A549 (cell line): ENCODE measurements around the gene GPR146. TPM values are rescaled to one million over a fixed set of nuclear protein-coding genes. Genes with fewer than 3 reads are reported as not detected.
"Not testable (repeated sequence)": the region's sequence is repeated elsewhere in the genome, so short reads cannot be mapped to it uniquely, and the experiment has no call there.

ENCODE experiments used
- ATAC-seq, 2 experiments: fragments of 200-7000 bp in 1 of 2; fragments of >200 bp in 1 of 2; cut with Nextera tagmentation in 1 of 2; cut with Tn5 transposase in 1 of 2; 3 replicates each; pipeline versions ENCODE4 v1.8.0 to v1.9.1; 2018 to 2020; ENCODE audit warnings: mild to moderate bottlenecking in 1 of 2, moderate library complexity in 1 of 2
- CTCF ChIA-PET: fragments of 300-600 bp; sonication (Branson Sonifier 250); formaldehyde crosslinking; extraction: SDS; loops from one replicate; lab custom pipeline; 2021; ENCODE audit warnings: antibody characterized with exemption, inconsistent platforms; lab: Yijun Ruan, JAX
- POLR2A ChIA-PET: fragments of 350-600 bp; formaldehyde crosslinking; extraction: SDS; loops from one replicate; lab custom pipeline; 2021; ENCODE audit warnings: antibody characterized with exemption, inconsistent platforms; lab: Yijun Ruan, JAX
- DNase-seq, 2 experiments: peaks; one replicate each; pipeline versions ENCODE4 v3.0.0 to v3.0.0-alpha.2; 2011 to 2016; ENCODE audit warnings: low read depth in 1 of 2, low spot score in 1 of 2
- FAIRE-seq: peaks from 2 replicates; lab custom pipeline; 2011; peaks lifted over from hg19 to GRCh38; lab: Jason Lieb, UNC
- H3K27ac ChIP-seq, 2 experiments: fragments of >200 bp; sonication (Bioruptor Twin); formaldehyde crosslinking; 3 replicates each; pipeline ENCODE4 v1.5.1; 2016 to 2017
- H3K4me1 ChIP-seq: fragments of >200 bp; sonication (Bioruptor Twin); formaldehyde crosslinking; 3 replicates; pipeline ENCODE4 v1.6.1; 2016
- H3K4me2 ChIP-seq: fragments of >200 bp; sonication (Bioruptor Twin); formaldehyde crosslinking; 3 replicates; pipeline ENCODE4 v1.6.1; 2016
- H3K4me3 ChIP-seq: fragments of >200 bp; sonication (Bioruptor Twin); formaldehyde crosslinking; 3 replicates; pipeline ENCODE4 v1.5.1; 2016
- H3K9me3 ChIP-seq: fragments of >200 bp; sonication (Bioruptor Twin); formaldehyde crosslinking; 3 replicates; pipeline ENCODE4 v1.6.1; 2016
- ATOH8 ChIP-seq: fragments of 250-450 bp; sonication (Bioruptor Pico); IDR thresholded peaks from 2 replicates; pipeline ENCODE4 v1.5.0; 2020; ENCODE audit warnings: low read depth, mild to moderate bottlenecking, moderate library complexity
- EHMT2 ChIP-seq: fragments of 200-600 bp; sonication (generic); IDR thresholded peaks from 2 replicates; pipeline ENCODE4 v1.6.1; 2016; ENCODE audit warnings: antibody characterized with exemption, low read depth, mild to moderate bottlenecking, moderate library complexity
- ESRRA ChIP-seq: fragments of 150-350 bp; IDR thresholded peaks from 2 replicates; pipeline ENCODE4 v1.6.1; 2014; ENCODE audit warnings: mild to moderate bottlenecking, low read length, borderline replicate concordance
- FOSB ChIP-seq: fragments of 250-450 bp; sonication (Bioruptor Pico); IDR thresholded peaks from 2 replicates; pipeline ENCODE4 v1.5.0; 2020; ENCODE audit warnings: mild to moderate bottlenecking, moderate library complexity
- FOXS1 ChIP-seq: fragments of 250-450 bp; sonication (Bioruptor Pico); IDR thresholded peaks from 2 replicates; pipeline ENCODE4 v1.5.0; 2020; ENCODE audit warnings: mild to moderate bottlenecking, moderate library complexity
- GATA3 ChIP-seq: IDR thresholded peaks from 2 replicates; pipeline ENCODE4 v1.6.1; 2012; ENCODE audit warnings: borderline replicate concordance
- KDM1A ChIP-seq: fragments of 200-600 bp; sonication (generic); IDR thresholded peaks from 2 replicates; pipeline ENCODE4 v1.6.1; 2016; ENCODE audit warnings: low read depth, mild to moderate bottlenecking
- MAX ChIP-seq: IDR thresholded peaks from 2 replicates; pipeline ENCODE4 v1.6.1; 2012
- TP53 ChIP-seq: fragments of 250-450 bp; sonication (Bioruptor Pico); IDR thresholded peaks from 2 replicates; pipeline ENCODE4 v1.5.0; 2021; ENCODE audit warnings: mild to moderate bottlenecking, moderate library complexity
- WGBS: methylation state at CpG from one replicate; pipeline ENCODE4 v1.1.6; 2017; ENCODE audit errors: missing lambda C conversion rate; 5-methylcytosine and 5-hydroxymethylcytosine counted together
- polyA plus RNA-seq, 4 experiments: library from polyadenylated mRNA; depleted of rRNA in 3 of 4; stranded (reverse); fragments of >200 nt; fragmentation: RNase III in 1 of 4; extraction: RNeasy Plus Mini Kit Qiagen cat#74134 plus additional on column Dnase treatment in 1 of 4; gene quantifications; 2 replicates in 3 of 4; 3 replicates in 1 of 4; pipeline ENCODE4 v1.2.3, GENCODE V29; 2011 to 2017

Gene GPR146
- polyA plus RNA-seq, 2 of the 4 experiments (the other 2 are of a cell fraction), result 0.50 to 0.75 TPM

- ATAC-seq, H3K9me3 ChIP-seq, DNase-seq, H3K27ac ChIP-seq, H3K4me2 ChIP-seq, FAIRE-seq, H3K4me3 ChIP-seq, POLR2A ChIA-PET, H3K4me1 ChIP-seq: not testable (repeated sequence)
- 0 out of 2 replicates have a peak, but pooled peaks have one; percentile 14 for TF ChIP-seq KDM1A
- 76% methylated on average over 1 of the region's 1 CpG for WGBS
- CTCF ChIA-PET, result interaction anchor here (1.4 to 3.2 kb wide), 2 partner anchors 30 to 41 kb away, joined by 10 to 24 read pairs; no protein-coding TSS in a partner anchor
These were observed 9.6 kb upstream of the GPR146 start for GRCh38 chr7:1034769-1035168.

GRCh38 chr7:1036164-1036928, 8.0 kb upstream of the GPR146 start:
- H3K4me2 ChIP-seq, DNase-seq, H3K9me3 ChIP-seq, H3K27ac ChIP-seq, H3K4me1 ChIP-seq, POLR2A ChIA-PET, H3K4me3 ChIP-seq: not testable (repeated sequence)
- ATAC-seq, result peak in 1 of 2 experiments; percentile 62; a peak in 1 of 6 replicates
- 90% methylated on average over 31 of the region's 40 CpGs for WGBS
- peak; percentile 49 for FAIRE-seq
- CTCF ChIA-PET, result interaction anchor here (1.0 to 3.2 kb wide), 3 partner anchors 8 to 43 kb away, joined by 4 to 24 read pairs (median 4); partner anchors contain the start of gene GPR146

GRCh38 chr7:1040233-1040632, 4.1 kb upstream of the GPR146 start:
- WGBS, result 81% methylated on average over 1 of the region's 1 CpG
- POLR2A ChIA-PET, ATAC-seq, FAIRE-seq, H3K27ac ChIP-seq, DNase-seq, H3K4me3 ChIP-seq, H3K4me2 ChIP-seq, H3K9me3 ChIP-seq: not testable (repeated sequence)
- H3K4me1 ChIP-seq, result peaks cover 11% of the 10 kb centered on the region
- CTCF ChIA-PET, result interaction anchor here (1.8 to 7.2 kb wide), 2 partner anchors 25 to 46 kb away, joined by 5 to 84 read pairs; no protein-coding TSS in a partner anchor

- peaks cover 16% of the 10 kb centered on the region for H3K4me1 ChIP-seq
- no peak for ATAC-seq
These were observed 3.6 kb upstream of the GPR146 start for GRCh38 chr7:1040790-1041189.

GRCh38 chr7:1041551-1042491, 2.5 kb upstream of the GPR146 start:
- no peak for TF ChIP-seq ESRRA
- no peak for TF ChIP-seq FOXS1 (CRISPR knock-in tag)
- peaks cover 18% of the 10 kb centered on the region for H3K4me1 ChIP-seq
- no peak overlapping the region for H3K27ac ChIP-seq
- no peak overlapping the region for H3K4me2 ChIP-seq
- WGBS, result 88% methylated on average over 35 of the region's 40 CpGs
- no peaks in the 10 kb centered on the region for H3K9me3 ChIP-seq
- no peak for ATAC-seq
- no peak overlapping the region for H3K4me3 ChIP-seq
- ChIA-PET POLR2A (interaction anchor here (0.7 kb wide), 1 partner anchor 13 kb away, joined by 3 read pairs; no protein-coding TSS in a partner anchor), CTCF (interaction anchor here (0.7 to 7.2 kb wide), 6 partner anchors 11 to 135 kb away, joined by 4 to 84 read pairs (median 6); no protein-coding TSS in a partner anchor)
- FAIRE-seq, result no peak
- no peak for DNase-seq

More at GRCh38 chr7:1040790-1041189, 3.6 kb upstream of the GPR146 start:
- H3K4me2 ChIP-seq, result no peak overlapping the region
- no peak overlapping the region for H3K27ac ChIP-seq
- FAIRE-seq, result no peak
- H3K4me3 ChIP-seq, result no peak overlapping the region
- POLR2A ChIA-PET, result no interaction called here
- TF ChIP-seq FOSB (CRISPR knock-in tag) (no peak), ATOH8 (CRISPR knock-in tag) (no peak), GATA3 (no peak), EHMT2 (no peak), MAX (no peak), TP53 (CRISPR knock-in tag) (no peak)
- DNase-seq, result no peak
- no peaks in the 10 kb centered on the region; the same call in 2 of the 3 replicates for H3K9me3 ChIP-seq
- CTCF ChIA-PET, result interaction anchor here (1.8 to 7.2 kb wide), 2 partner anchors 25 to 47 kb away, joined by 5 to 84 read pairs; no protein-coding TSS in a partner anchor
- WGBS, result 69% methylated on average over 16 of the region's 16 CpGs
